A673 (cell line): Measurements from ENCODE around the gene ASXL1. TPM values are rescaled to one million over a fixed set of nuclear protein-coding genes. Genes with fewer than 3 reads are reported as not detected.

ENCODE experiments used
- BruUV-seq: library from RNA; stranded (reverse); fragments of 400-500 nt; replicated peaks from 2 replicates; lab custom pipeline; 2021; lab: Mats Ljungman, UMichigan
- CTCF ChIA-PET: fragments of 300-600 bp; sonication (Branson Sonifier 250); formaldehyde crosslinking; loops from one replicate; lab custom pipeline; 2022; ENCODE audit warnings: antibody characterized with exemption; lab: Charles Lee
- POLR2A ChIA-PET: fragments of 300-600 bp; sonication (Branson Sonifier 250); formaldehyde crosslinking; loops from one replicate; lab custom pipeline; 2022; ENCODE audit warnings: antibody characterized with exemption; ENCODE audit not compliant: low non-redundant PET; lab: Charles Lee
- DNase-seq: peaks from one replicate; pipeline ENCODE4 v3.0.0-alpha.2; 2015; ENCODE audit warnings: low spot score
- H3K27ac ChIP-seq: fragments of 200-600 bp; sonication (generic); 2 replicates; pipeline ENCODE4 v1.5.1; 2016; ENCODE audit warnings: mixed run types, low read depth, mild to moderate bottlenecking, mixed read lengths, antibody characterized with exemption, low read length; ENCODE audit not compliant: poor library complexity, severe bottlenecking
- H3K27me3 ChIP-seq: fragments of 200-600 bp; sonication (generic); replicated peaks from 2 replicates; pipeline ENCODE4 v1.6.1; 2017; ENCODE audit warnings: mixed run types, low read depth, mild to moderate bottlenecking, mixed read lengths, antibody characterized with exemption, low read length; ENCODE audit not compliant: insufficient read depth, poor library complexity
- H3K36me3 ChIP-seq: fragments of 200-600 bp; sonication (generic); 2 replicates; pipeline ENCODE4 v1.6.1; 2016; ENCODE audit warnings: mixed run types, mild to moderate bottlenecking, mixed read lengths, antibody characterized with exemption, low read length; ENCODE audit not compliant: insufficient read depth, poor library complexity, severe bottlenecking
- H3K4me1 ChIP-seq: fragments of 200-600 bp; sonication (generic); 2 replicates; pipeline ENCODE4 v1.6.1; 2017; ENCODE audit warnings: mixed run types, mild to moderate bottlenecking, mixed read lengths, antibody characterized with exemption, low read length; ENCODE audit not compliant: insufficient read depth, poor library complexity, severe bottlenecking
- H3K4me3 ChIP-seq: fragments of 200-600 bp; sonication (generic); 2 replicates; pipeline ENCODE4 v1.5.1; 2016; ENCODE audit warnings: low read depth, mixed run types, mild to moderate bottlenecking, mixed read lengths, low read length; ENCODE audit not compliant: poor library complexity, severe bottlenecking
- H3K9me3 ChIP-seq: fragments of 200-600 bp; sonication (generic); 2 replicates; pipeline ENCODE4 v1.6.1; 2016; ENCODE audit warnings: mixed run types, low read depth, mild to moderate bottlenecking, mixed read lengths, antibody characterized with exemption, low read length; ENCODE audit not compliant: poor library complexity, severe bottlenecking
- CTCF ChIP-seq: fragments of 300-800, 200-600 bp; sonication (generic); conservative IDR thresholded peaks from 2 replicates; pipeline ENCODE4 v1.5.1; 2017; ENCODE audit warnings: low read depth, mild to moderate bottlenecking, antibody characterized with exemption, low read length, moderate library complexity, mixed read lengths
- EZH2 ChIP-seq: fragments of 200-600 bp; sonication (generic); IDR thresholded peaks from 2 replicates; pipeline ENCODE4 v1.6.1; 2017; ENCODE audit warnings: borderline replicate concordance, low read depth, mild to moderate bottlenecking, mixed read lengths, antibody characterized with exemption, low read length; ENCODE audit not compliant: poor library complexity, severe bottlenecking
- intact Hi-C: fragments of 100-400 bp; cut with micrococcal nuclease; formaldehyde crosslinking; loops from one replicate; pipeline ENCODE4 v1.10.0; 2022; ENCODE audit not compliant: unreplicated experiment
- total RNA-seq: library from RNA; stranded (reverse); gene quantifications from 2 replicates; pipeline ENCODE4 v1.2.3, GENCODE V29; 2021

The ASXL1 gene
- total RNA-seq, 1 experiment from 2014 or later, result 101 TPM

- ChIA-PET CTCF (no interaction called here), POLR2A (no interaction called here)
- Histone ChIP-seq H3K9me3 (no peaks in the 10 kb centered on the region), H3K27me3 (no peaks in the 10 kb centered on the region), H3K36me3 (peaks cover 15% of the 10 kb centered on the region), H3K27ac (no peak overlapping the region), H3K4me3 (no peak overlapping the region), H3K4me1 (peaks cover 4% of the 10 kb centered on the region)
- DNase-seq, result no peak
- BruUV-seq, result no TSS peak
- TF ChIP-seq CTCF (no peak), EZH2 (no peak)
- intact Hi-C loops, result no loop called here
These were observed 7.4 kb downstream of the ASXL1 start for GRCh38 chr20:32365564-32365963.

GRCh38 chr20:32366380-32366779 is 8.2 kb downstream of the ASXL1 start:
- no peak for DNase-seq
- no peaks in the 10 kb centered on the region for H3K9me3 ChIP-seq
- BruUV-seq, result no TSS peak
- H3K27ac ChIP-seq, result no peak overlapping the region
- peaks cover 4% of the 10 kb centered on the region for H3K4me1 ChIP-seq
- ChIA-PET CTCF (no interaction called here), POLR2A (interaction anchor here (0.6 kb wide), 1 partner anchor 454 kb away, joined by 3 read pairs; no protein-coding TSS in a partner anchor)
- intact Hi-C loops, result no loop called here
- peaks cover 15% of the 10 kb centered on the region for H3K36me3 ChIP-seq
- H3K4me3 ChIP-seq, result no peak overlapping the region
- H3K27me3 ChIP-seq, result no peaks in the 10 kb centered on the region
- TF ChIP-seq EZH2, result no peak
- TF ChIP-seq CTCF, result no peak

- intact Hi-C loops, result no loop called here
- peaks cover 27% of the 10 kb centered on the region for H3K36me3 ChIP-seq
- CTCF ChIA-PET, result no interaction called here
- H3K4me3 ChIP-seq, result no peak overlapping the region
- DNase-seq, result no peak
- no peaks in the 10 kb centered on the region for H3K9me3 ChIP-seq
- no peaks in the 10 kb centered on the region for H3K4me1 ChIP-seq
- POLR2A ChIA-PET, result no interaction called here
- BruUV-seq, result no TSS peak
- no peak overlapping the region for H3K27ac ChIP-seq
- TF ChIP-seq EZH2, result no peak
- TF ChIP-seq CTCF, result no peak
- H3K27me3 ChIP-seq, result no peaks in the 10 kb centered on the region
These were observed 10.2 kb downstream of the ASXL1 start for GRCh38 chr20:32368323-32368722.
